GM18498 (cell line): ENCODE data around the gene SGK1.
"Not testable (repeated sequence)": the region's sequence is repeated elsewhere in the genome, so short reads cannot be mapped to it uniquely, and the experiment has no call there.

Source experiments
- ATAC-seq: cut with Tn5 transposase; IDR thresholded peaks from one replicate; pipeline ENCODE4 v1.9.1; 2021; ENCODE audit warnings: mild to moderate bottlenecking, moderate library complexity; ENCODE audit not compliant: unreplicated experiment

SGK1 gene

DNA sequence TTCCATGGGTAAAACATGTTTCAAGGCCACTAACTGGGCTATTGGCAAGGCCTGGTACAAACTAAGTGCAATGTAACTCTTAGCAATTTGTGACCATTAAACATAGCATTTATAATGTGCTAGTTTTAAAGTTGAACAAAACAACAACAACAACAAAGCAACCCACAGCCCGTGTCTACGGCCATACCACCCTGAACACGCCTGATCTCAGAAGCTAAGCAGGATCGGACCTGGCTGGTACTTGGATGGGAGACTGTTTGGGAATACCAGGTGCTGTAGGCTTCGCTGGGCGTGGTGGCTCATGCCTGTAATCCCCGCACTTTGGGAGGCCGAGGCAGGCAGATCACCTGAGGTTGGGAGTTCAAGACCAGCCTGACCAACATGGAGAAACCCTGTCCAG, 61.0 kb downstream of the SGK1 start:
- ATAC-seq: no peak

DNA sequence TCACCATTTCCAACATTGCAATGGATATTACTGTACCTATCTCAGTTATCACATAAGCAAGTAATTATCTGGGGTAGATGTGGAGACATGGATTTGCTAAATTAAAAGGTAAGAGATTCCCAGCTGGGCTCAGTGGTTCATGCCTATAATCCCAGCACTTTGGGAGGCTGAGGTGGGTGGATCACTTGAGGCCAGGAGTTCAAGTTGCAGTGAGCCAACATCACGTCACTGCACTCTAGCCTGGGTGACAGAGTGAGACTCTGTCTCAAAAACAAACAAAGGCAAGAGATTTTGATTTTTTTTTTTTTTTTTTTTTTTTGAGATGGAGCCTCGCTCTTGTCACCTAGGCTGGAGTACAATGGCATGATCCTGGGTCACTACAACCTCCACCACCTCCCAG, 62.6 kb downstream of the SGK1 start:
- not testable (repeated sequence) for ATAC-seq

DNA sequence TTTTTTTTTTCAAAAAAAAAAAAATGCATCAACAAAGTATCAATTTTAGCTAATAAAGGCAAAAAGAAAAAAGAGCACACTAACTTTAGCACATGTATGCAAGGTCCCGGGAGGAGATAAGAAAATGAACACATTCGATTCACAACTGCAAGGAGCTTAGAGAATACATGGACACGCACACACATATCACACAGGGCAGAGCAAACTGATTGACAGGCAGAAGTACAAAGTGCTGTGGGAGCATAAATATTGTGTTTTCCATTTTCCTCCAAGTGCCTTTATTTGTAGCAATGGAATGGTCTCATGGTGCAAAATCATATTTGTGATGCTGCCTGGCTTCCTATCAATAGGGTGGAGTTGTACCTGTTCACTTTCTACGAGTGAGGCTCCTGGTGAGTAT, 63.8 kb downstream of the SGK1 start:
- no peak for ATAC-seq

- no peak for ATAC-seq
Measured at GRCh38 chr6:134253681-134254080, 64.2 kb downstream of the SGK1 start.

DNA sequence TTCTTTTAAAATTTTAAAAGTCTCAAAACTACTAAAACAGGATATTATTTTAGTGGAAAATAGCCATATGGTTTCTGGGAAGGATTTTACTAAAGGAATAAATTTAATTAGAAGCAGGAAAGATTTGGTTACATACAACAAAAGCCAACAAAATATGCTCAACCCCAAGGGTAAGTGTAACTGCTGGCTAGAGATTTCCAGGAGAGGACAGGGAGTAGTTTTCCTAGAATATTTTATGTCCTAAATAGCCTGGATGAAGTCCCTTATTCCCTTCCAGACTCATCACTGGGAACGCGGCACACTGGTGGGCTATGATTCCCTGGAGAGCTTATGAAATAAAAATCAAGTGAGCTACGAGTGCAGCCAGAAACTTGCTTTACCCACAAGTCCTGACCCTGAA, 66.6 kb downstream of the SGK1 start:
- no peak for ATAC-seq

DNA sequence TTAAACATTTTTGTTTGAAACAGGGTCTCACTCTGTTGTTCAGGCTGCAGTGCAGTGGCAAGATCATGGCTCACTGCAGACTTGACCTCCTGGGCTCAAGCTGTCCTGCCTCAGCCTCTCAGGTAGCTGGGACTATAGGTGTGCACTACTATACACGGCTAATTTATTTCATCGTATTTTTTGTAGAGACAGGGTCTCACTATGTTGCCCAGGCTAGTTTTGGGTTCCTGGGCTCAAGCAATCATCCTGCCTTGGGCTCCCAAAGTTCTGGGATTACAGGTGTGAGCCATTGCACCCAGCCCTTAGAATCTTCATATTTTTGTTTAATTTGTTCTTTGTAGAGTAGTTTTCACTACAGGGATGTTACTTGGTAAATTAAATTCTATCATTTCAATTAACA, 67.1 kb downstream of the SGK1 start:
- ATAC-seq: no peak

GRCh38 chr6:134249759-134250602, 67.9 kb downstream of the SGK1 start:
- no peak for ATAC-seq

GRCh38 chr6:134249239-134249758, 68.6 kb downstream of the SGK1 start:
- no peak for ATAC-seq

DNA sequence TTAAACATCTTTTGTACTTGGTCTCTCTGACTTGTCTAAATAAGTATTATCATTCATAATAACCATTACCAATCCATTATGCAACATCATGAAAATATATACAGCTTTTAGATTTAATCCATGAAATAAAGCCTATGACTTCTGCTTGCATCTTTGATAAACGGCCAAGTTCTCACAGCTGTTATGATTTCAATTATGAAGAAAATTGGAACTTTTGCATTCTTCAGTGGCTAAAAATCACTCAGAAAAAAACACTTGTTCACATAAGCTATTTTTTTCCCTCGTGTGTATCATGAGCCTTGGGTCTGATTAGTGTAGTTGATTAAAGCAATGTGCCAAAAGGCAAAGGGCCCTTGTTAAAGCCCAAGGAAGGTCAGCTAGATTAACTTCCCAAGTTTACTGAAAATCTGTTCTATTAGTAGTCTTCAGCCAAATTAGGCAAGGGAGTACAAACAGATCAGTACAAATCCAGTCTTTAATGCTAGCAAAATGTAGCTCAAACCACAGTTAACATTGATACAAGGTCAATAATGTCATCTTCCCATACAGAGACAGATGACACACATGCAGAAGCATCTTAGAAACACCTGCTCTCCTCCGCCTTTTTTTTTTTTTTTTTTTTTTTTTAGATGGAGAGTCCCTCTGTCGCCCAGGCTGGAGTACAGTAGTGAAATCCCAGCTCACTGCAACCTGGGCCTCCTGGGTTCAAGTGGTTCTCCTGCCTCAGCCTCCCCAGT, 69.9 kb downstream of the SGK1 start:
- no peak for ATAC-seq

DNA sequence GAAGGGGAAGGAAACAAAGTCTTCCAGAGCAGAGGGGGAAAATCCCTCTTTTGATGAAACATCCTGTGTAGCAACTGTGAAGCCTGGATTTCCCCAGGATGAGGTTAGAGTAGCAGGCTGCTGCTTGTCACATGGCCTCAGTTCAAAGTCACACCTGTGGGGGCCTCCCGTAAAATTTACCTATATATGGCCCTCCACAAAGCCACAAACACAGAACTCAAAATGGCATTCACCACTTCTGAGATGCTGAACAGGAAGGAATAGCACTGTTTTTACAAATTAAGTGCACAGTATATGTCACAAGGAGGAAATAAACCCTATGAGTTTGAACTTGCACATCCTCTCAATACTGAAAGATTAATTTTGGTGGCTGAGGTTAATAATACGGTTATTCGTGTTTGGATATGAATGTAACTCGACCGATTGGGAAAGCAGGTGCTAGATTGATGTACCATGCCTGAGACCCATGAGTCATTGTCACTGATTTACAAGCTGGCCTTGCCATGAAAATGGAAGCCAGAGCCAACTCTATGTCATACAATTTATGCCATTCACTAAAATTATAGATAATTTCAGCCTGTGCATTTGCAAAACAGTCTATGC, 70.6 kb downstream of the SGK1 start:
- peak; percentile 91 for ATAC-seq

GRCh38 chr6:134245706-134246105, 72.2 kb downstream of the SGK1 start:
- ATAC-seq: no peak

DNA sequence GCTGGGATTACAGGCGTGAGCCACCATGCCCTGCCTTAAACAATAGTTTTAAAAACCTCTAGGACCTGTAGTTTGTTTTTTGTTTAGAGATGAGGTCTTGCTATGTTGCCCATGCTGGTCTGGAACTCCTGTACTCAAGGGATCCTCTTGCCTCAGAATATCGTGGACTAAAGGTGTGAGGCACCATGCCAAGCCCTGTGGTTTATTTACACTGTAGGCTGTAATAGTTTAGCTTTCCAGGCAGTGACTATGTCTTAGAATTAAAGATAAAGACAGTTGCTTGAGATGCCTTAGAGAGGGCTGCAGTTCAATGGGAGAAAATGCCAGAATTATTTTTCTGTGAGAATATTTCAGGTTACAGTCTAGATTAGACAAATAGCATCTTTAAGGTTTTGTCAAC, 72.9 kb downstream of the SGK1 start:
- no peak for ATAC-seq

- ATAC-seq: no peak
Measured at GRCh38 chr6:134240665-134241431, 77.1 kb downstream of the SGK1 start.

DNA sequence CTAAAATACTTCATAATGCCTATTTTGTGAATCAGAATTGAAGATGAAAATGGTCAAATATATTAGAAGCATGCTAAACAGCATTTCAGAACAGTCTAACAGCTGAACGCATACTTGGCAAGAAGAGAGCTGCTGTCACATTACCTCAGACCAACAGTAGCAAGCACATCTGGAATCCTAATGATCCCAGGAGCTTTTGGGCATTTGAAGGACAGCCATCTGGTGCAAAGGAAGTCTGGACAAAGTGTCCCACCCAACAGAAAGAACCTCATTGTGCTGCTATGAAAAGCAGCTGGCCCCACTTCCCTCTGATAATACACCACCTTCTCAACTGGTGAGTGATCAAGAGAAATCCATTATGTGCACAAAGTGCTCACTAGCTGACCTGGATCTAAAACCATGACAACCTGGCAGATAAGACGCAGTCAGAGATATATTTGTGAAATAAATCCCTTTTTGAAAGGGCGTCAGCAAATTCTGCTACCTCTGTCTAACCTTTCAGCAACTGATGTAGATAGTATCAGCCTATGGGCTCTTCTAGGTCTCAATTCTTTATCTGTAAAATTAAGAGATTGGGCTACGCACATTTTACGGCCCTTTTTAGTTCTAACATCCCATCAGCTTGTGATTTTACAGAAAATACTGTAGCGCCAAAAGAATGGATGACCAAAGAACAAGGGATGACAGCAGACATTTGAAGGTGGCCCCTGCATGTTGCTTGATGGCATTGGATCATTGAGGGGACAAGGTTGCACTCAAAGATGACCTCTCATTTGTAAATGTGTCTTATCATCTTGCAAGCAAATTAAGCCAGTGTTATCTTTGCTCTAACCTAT, 78.7 kb downstream of the SGK1 start:
- ATAC-seq: no peak

GRCh38 chr6:134238006-134238405, 79.9 kb downstream of the SGK1 start:
- no peak for ATAC-seq

DNA sequence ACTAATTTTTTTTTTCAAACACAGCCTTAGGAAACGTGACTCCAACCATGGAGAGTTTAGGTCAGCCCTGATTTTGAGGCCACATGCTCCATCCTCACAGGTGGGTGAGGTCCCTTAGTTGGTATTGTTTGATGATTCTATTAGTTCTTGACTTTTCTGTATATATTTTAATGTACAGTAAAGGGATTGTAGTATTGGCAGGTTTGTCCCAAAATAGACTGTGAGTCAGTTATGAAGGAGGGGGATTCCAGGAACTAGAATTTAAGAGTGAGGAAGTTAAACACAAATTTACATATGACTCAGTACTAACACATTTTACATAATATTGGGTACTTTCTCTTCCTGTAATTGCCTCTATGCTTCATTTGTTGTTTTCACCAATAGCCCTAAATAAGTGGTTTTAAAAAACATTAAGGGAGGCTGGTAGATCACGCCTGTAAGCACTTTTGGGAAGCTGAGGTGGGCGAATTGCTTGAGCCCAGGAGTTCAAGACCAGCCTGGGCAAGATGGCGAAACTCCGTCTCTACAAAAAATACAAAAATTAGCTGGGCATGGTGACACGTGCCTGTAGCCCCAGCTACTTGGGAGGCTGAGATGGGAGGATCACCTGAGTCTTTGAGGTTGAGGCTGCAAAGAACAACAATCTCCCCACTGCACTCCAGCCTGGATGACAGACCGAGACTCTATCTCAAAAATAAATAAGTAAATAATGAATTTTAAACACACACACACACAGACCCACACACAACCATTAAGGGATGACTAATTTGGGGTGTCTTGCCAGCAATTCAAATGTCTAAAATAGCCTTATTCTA, 81.8 kb downstream of the SGK1 start:
- ATAC-seq: peak; percentile 95

GRCh38 chr6:134235334-134235733, 82.6 kb downstream of the SGK1 start:
- ATAC-seq: not testable (repeated sequence)

DNA sequence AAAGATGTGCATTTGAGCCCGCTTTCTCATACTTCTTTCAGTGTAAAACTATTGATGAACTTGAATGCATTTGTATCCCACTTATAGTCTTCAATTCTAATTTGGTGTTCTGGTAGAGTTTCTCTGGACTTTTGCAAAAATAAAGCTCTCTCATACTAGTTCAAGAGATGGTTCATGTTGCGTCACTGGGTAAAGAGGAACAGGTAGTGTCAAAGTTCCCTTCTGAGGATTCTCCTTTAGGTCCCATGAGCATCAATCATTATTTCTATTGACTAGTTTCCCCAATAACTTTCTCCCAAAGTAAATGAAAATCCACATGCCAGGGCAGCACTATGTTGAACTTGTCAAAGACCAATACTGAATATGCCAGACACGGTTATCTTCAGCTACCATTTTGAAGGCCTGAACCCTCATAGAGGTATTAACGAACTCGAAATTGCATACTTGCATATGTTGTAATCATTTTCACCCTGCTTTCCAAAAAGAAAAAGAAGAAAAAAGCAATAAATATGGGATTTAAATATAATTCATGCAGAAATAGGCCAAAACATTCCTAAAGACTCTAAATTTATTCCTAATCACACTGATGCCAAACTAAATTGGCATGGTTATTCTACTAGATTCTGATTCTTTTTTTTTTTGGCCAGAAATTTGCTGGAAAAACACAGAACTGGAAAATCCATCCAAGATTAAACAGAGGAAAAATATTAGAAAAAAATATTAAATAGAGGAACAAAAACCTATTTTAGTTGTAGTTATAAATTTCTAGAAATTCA, 84.5 kb downstream of the SGK1 start:
- no peak for ATAC-seq
